Activated CD4-positive, CD25-positive, alpha-beta regulatory T cell treated with anti-CD3 and anti-CD28 coated beads, Interleukin-2, amount 50 U/mL, for 16 hours (primary cell): ENCODE measurements around the gene SLC2A4RG.
"Not testable (repeated sequence)": the region's sequence is repeated elsewhere in the genome, so short reads cannot be mapped to it uniquely, and the experiment has no call there.

Experiments used
- DNase-seq: peaks from one replicate; pipeline ENCODE4 v3.0.0-alpha.2; 2020; ENCODE audit warnings: low read depth, low spot score

The SLC2A4RG gene

GRCh38 chr20:63775096-63775978 lies 35.8 kb downstream of the SLC2A4RG start:
- no peak for DNase-seq

GRCh38 chr20:63776875-63777274 lies 37.3 kb downstream of the SLC2A4RG start:
- not testable (repeated sequence) for DNase-seq

GRCh38 chr20:63777614-63778013 lies 38.0 kb downstream of the SLC2A4RG start:
- DNase-seq, result no peak

GRCh38 chr20:63778034-63778752 lies 38.6 kb downstream of the SLC2A4RG start:
- DNase-seq, result no peak

- DNase-seq, result no peak
Observed at GRCh38 chr20:63778857-63779256, 39.3 kb downstream of the SLC2A4RG start.

GRCh38 chr20:63781181-63781580 lies 41.6 kb downstream of the SLC2A4RG start:
- no peak for DNase-seq

GRCh38 chr20:63782051-63782471 lies 42.5 kb downstream of the SLC2A4RG start:
- DNase-seq, result no peak

- no peak for DNase-seq
Observed at GRCh38 chr20:63782521-63782971, 43.0 kb downstream of the SLC2A4RG start.

- no peak for DNase-seq
Observed at GRCh38 chr20:63783970-63784369, 44.4 kb downstream of the SLC2A4RG start.

- no peak for DNase-seq
Observed at GRCh38 chr20:63785691-63786131, 46.1 kb downstream of the SLC2A4RG start.

- no peak for DNase-seq
Observed at GRCh38 chr20:63787302-63787701, 47.7 kb downstream of the SLC2A4RG start.

- DNase-seq, result no peak
Observed at GRCh38 chr20:63787749-63788148, 48.2 kb downstream of the SLC2A4RG start.

GRCh38 chr20:63789836-63790571 lies 50.4 kb downstream of the SLC2A4RG start:
- DNase-seq, result no peak

GRCh38 chr20:63790572-63791168 lies 51.1 kb downstream of the SLC2A4RG start:
- DNase-seq, result no peak

GRCh38 chr20:63791497-63792156 lies 52.1 kb downstream of the SLC2A4RG start:
- DNase-seq, result no peak

GRCh38 chr20:63792866-63793265 lies 53.3 kb downstream of the SLC2A4RG start:
- no peak for DNase-seq
